Suprapubic skin (tissue), 4 donors: ENCODE data around the gene NELL1. TPM values are rescaled to one million over a fixed set of nuclear protein-coding genes. Genes with fewer than 3 reads are reported as not detected.

Source experiments
- DNase-seq, 2 donors: peaks; one replicate each; pipeline ENCODE4 v3.0.0-alpha.2; 2019; ENCODE audit warnings: low spot score in 2 of 2
- H3K27ac ChIP-seq: fragments of 200-600 bp; sonication (generic); one replicate; pipeline ENCODE4 v1.5.1; 2019
- H3K27me3 ChIP-seq: fragments of 200-600 bp; sonication (generic); one replicate; pipeline ENCODE4 v1.5.1; 2019
- H3K36me3 ChIP-seq: fragments of 200-600 bp; sonication (generic); one replicate; pipeline ENCODE4 v1.5.1; 2019
- H3K4me1 ChIP-seq: fragments of 200-600 bp; sonication (generic); one replicate; pipeline ENCODE4 v1.5.1; 2019
- H3K4me3 ChIP-seq: fragments of 200-600 bp; sonication (generic); one replicate; pipeline ENCODE4 v1.5.1; 2019; ENCODE audit warnings: mild to moderate bottlenecking
- H3K9me3 ChIP-seq: fragments of 200-600 bp; sonication (generic); one replicate; pipeline ENCODE4 v1.5.1; 2019
- CTCF ChIP-seq, 2 donors: fragments of 200-600 bp in 1 of 2; fragments of 450-650 bp in 1 of 2; sonication (generic) in 1 of 2; IDR thresholded peaks; one replicate each; pipeline ENCODE4 v1.5.1; 2016 to 2019; ENCODE audit warnings: antibody characterized with exemption in 2 of 2, mild to moderate bottlenecking in 1 of 2, moderate library complexity in 1 of 2
- EP300 ChIP-seq: sonication (generic); formaldehyde crosslinking; IDR thresholded peaks from one replicate; pipeline ENCODE4 v1.6.1; 2017; ENCODE audit warnings: antibody characterized with exemption
- POLR2A ChIP-seq, 2 donors: fragments of 450-650 bp; IDR thresholded peaks; one replicate each; pipeline ENCODE4 v1.6.1; 2017; ENCODE audit warnings: antibody characterized with exemption in 2 of 2, mild to moderate bottlenecking in 2 of 2, moderate library complexity in 2 of 2
- POLR2AphosphoS5 ChIP-seq, 3 donors: sonication (generic); formaldehyde crosslinking; IDR thresholded peaks; one replicate each; pipeline ENCODE4 v1.6.1; 2017; ENCODE audit warnings: antibody characterized with exemption in 3 of 3
- WGBS: methylation state at CpG from one replicate; pipeline ENCODE4 v1.1.5; 2018; 5-methylcytosine and 5-hydroxymethylcytosine counted together
- total RNA-seq, 4 donors: library from RNA; depleted of rRNA; stranded (reverse); fragments of >200 nt; gene quantifications; one replicate each; pipeline ENCODE4 v1.1.0, GENCODE V29; 2016

Gene NELL1
- total RNA-seq, 4 donors from 2014 or later = 0.18 to 3.9 TPM; not detected in 2

GRCh38 chr11:21401496-21401895 lies 732.1 kb downstream of the NELL1 start:
- 26% methylated on average over 1 of the region's 1 CpG for WGBS
- H3K9me3 ChIP-seq = no peaks in the 10 kb centered on the region
- TF ChIP-seq CTCF (IDR thresholded peaks at IDR 0.05) (no peak), EP300 (no peak), POLR2A (IDR thresholded peaks at IDR 0.05) (no peak), POLR2AphosphoS5 (IDR thresholded peaks at IDR 0.05) (no peak)
- no peaks in the 10 kb centered on the region for H3K27me3 ChIP-seq
- H3K4me1 ChIP-seq = peaks cover 6% of the 10 kb centered on the region
- no peak overlapping the region for H3K4me3 ChIP-seq
- no peaks in the 10 kb centered on the region for H3K36me3 ChIP-seq
- DNase-seq = no peak
- no peak overlapping the region for H3K27ac ChIP-seq

GRCh38 chr11:21402274-21402673 lies 732.9 kb downstream of the NELL1 start:
- no peak for TF ChIP-seq POLR2A (IDR thresholded peaks at IDR 0.05)
- TF ChIP-seq CTCF (IDR thresholded peaks at IDR 0.05) = no peak
- TF ChIP-seq POLR2AphosphoS5 (IDR thresholded peaks at IDR 0.05) = no peak
- no peak for TF ChIP-seq EP300
- 28% methylated on average over 1 of the region's 1 CpG for WGBS
- Histone ChIP-seq H3K4me3 (no peak overlapping the region), H3K27me3 (no peaks in the 10 kb centered on the region), H3K9me3 (no peaks in the 10 kb centered on the region), H3K27ac (no peak overlapping the region), H3K36me3 (no peaks in the 10 kb centered on the region), H3K4me1 (peaks cover 6% of the 10 kb centered on the region)
- no peak for DNase-seq

GRCh38 chr11:21403069-21403468 lies 733.7 kb downstream of the NELL1 start:
- DNase-seq = no peak
- peaks cover 6% of the 10 kb centered on the region for H3K4me1 ChIP-seq
- H3K27ac ChIP-seq = no peak overlapping the region
- H3K36me3 ChIP-seq = no peaks in the 10 kb centered on the region
- TF ChIP-seq POLR2AphosphoS5 (IDR thresholded peaks at IDR 0.05) (no peak), POLR2A (IDR thresholded peaks at IDR 0.05) (no peak), EP300 (no peak), CTCF (IDR thresholded peaks at IDR 0.05) (no peak)
- no peaks in the 10 kb centered on the region for H3K27me3 ChIP-seq
- no peak overlapping the region for H3K4me3 ChIP-seq
- no peaks in the 10 kb centered on the region for H3K9me3 ChIP-seq

- DNase-seq = no peak
- 29% methylated on average over 1 of the region's 1 CpG for WGBS
- Histone ChIP-seq H3K4me1 (peaks cover 6% of the 10 kb centered on the region), H3K36me3 (no peaks in the 10 kb centered on the region), H3K27ac (no peak overlapping the region), H3K9me3 (no peaks in the 10 kb centered on the region), H3K27me3 (no peaks in the 10 kb centered on the region), H3K4me3 (no peak overlapping the region)
- TF ChIP-seq EP300 = no peak
- TF ChIP-seq POLR2A (IDR thresholded peaks at IDR 0.05) = no peak
- TF ChIP-seq CTCF (IDR thresholded peaks at IDR 0.05) = no peak
- TF ChIP-seq POLR2AphosphoS5 (IDR thresholded peaks at IDR 0.05) = no peak
Observed at GRCh38 chr11:21405422-21405821, 736.0 kb downstream of the NELL1 start.

- no peak for TF ChIP-seq CTCF (IDR thresholded peaks at IDR 0.05)
- no peak for TF ChIP-seq POLR2A (IDR thresholded peaks at IDR 0.05)
- TF ChIP-seq POLR2AphosphoS5 (IDR thresholded peaks at IDR 0.05) = no peak
- no peak for TF ChIP-seq EP300
- no peak overlapping the region for H3K4me3 ChIP-seq
- DNase-seq = no peak
- H3K4me1 ChIP-seq = no peaks in the 10 kb centered on the region
- no peaks in the 10 kb centered on the region for H3K9me3 ChIP-seq
- WGBS = 68% methylated on average over 5 of the region's 5 CpGs
- no peak overlapping the region for H3K27ac ChIP-seq
- H3K36me3 ChIP-seq = no peaks in the 10 kb centered on the region
- H3K27me3 ChIP-seq = no peaks in the 10 kb centered on the region
Observed at GRCh38 chr11:21410513-21410912, 741.1 kb downstream of the NELL1 start.
